IMR-90 (cell line): Measurements from ENCODE around the gene FOXO1. TPM values are rescaled to one million over a fixed set of nuclear protein-coding genes. Genes with fewer than 3 reads are reported as not detected.

Experiments used
- ATAC-seq: fragments of 200-7000 bp; cut with Tn5 transposase; 2 replicates; pipeline ENCODE4 v1.9.1; 2020; ENCODE audit warnings: low read depth, mild to moderate bottlenecking, moderate library complexity
- BruUV-seq: library from RNA; stranded (reverse); fragments of 400-500 nt; replicated peaks from 2 replicates; lab custom pipeline; 2021; lab: Mats Ljungman, UMichigan
- CTCF ChIA-PET: fragments of 300-600 bp; formaldehyde crosslinking; extraction: SDS; loops from one replicate; lab custom pipeline; 2021; ENCODE audit warnings: antibody characterized with exemption; lab: Yijun Ruan, JAX
- POLR2A ChIA-PET: fragments of 300-600 bp; sonication (Branson Sonifier 250); formaldehyde crosslinking; loops from one replicate; lab custom pipeline; 2022; ENCODE audit warnings: antibody characterized with exemption; ENCODE audit not compliant: unreplicated experiment; lab: Charles Lee
- DNase-seq: peaks from one replicate; pipeline ENCODE4 v3.0.0; 2013
- H2AFZ ChIP-seq: replicated peaks from 2 replicates; pipeline ENCODE3; 2013; ENCODE audit warnings: low read length, mild to moderate bottlenecking; ENCODE audit not compliant: poor library complexity
- H2AK5ac ChIP-seq: 2 replicates; pipeline ENCODE4 v1.6.1; 2013; ENCODE audit warnings: low read depth, low read length, inconsistent platforms
- H2AK9ac ChIP-seq: replicated peaks from 2 replicates; pipeline ENCODE3; 2013; ENCODE audit warnings: mild to moderate bottlenecking, low read depth, low read length, moderate library complexity; ENCODE audit not compliant: poor library complexity
- H2BK120ac ChIP-seq: 2 replicates; pipeline ENCODE4 v1.6.1; 2013; ENCODE audit warnings: low read depth, low read length, inconsistent platforms
- H2BK15ac ChIP-seq: 3 replicates; pipeline ENCODE4 v1.6.1; 2013; ENCODE audit warnings: low read depth, low read length, inconsistent platforms
- H2BK20ac ChIP-seq: 2 replicates; pipeline ENCODE4 v1.6.1; 2013; ENCODE audit warnings: low read depth, mild to moderate bottlenecking, inconsistent platforms, low read length, moderate library complexity
- H2BK5ac ChIP-seq: 2 replicates; pipeline ENCODE4 v1.6.1; 2013; ENCODE audit warnings: mild to moderate bottlenecking, low read depth, low read length, inconsistent platforms; ENCODE audit not compliant: poor library complexity, severe bottlenecking
- H3K14ac ChIP-seq: replicated peaks from 2 replicates; pipeline ENCODE4 v1.6.1; 2013; ENCODE audit warnings: low read depth, low read length, inconsistent platforms
- H3K18ac ChIP-seq: 2 replicates; pipeline ENCODE4 v1.6.1; 2013; ENCODE audit warnings: low read depth, low read length, control low read depth
- H3K23ac ChIP-seq: 2 replicates; pipeline ENCODE4 v1.6.1; 2013; ENCODE audit warnings: low read depth, low read length, inconsistent platforms
- H3K27ac ChIP-seq: 2 replicates; pipeline ENCODE4 v1.5.1; 2013; ENCODE audit warnings: mild to moderate bottlenecking, control low read depth, low read length; ENCODE audit not compliant: insufficient read depth
- H3K27me3 ChIP-seq: 2 replicates; pipeline ENCODE4 v1.6.1; 2013; ENCODE audit warnings: low read length; ENCODE audit not compliant: control insufficient read depth, insufficient read depth
- H3K36me3 ChIP-seq: 2 replicates; pipeline ENCODE4 v1.6.1; 2013; ENCODE audit warnings: low read length, mixed read lengths; ENCODE audit not compliant: control insufficient read depth, insufficient read depth
- H3K4ac ChIP-seq: 2 replicates; pipeline ENCODE4 v1.6.1; 2013; ENCODE audit warnings: low read depth, low read length, inconsistent platforms
- H3K4me1 ChIP-seq: 2 replicates; pipeline ENCODE4 v1.6.1; 2013; ENCODE audit warnings: low read length, mixed read lengths; ENCODE audit not compliant: control insufficient read depth, insufficient read depth
- H3K4me2 ChIP-seq: 2 replicates; pipeline ENCODE4 v1.6.1; 2013; ENCODE audit warnings: low read depth, mild to moderate bottlenecking, control low read depth, low read length, moderate library complexity
- H3K4me3 ChIP-seq: 2 replicates; pipeline ENCODE4 v1.5.1; 2013; ENCODE audit warnings: low read depth, mild to moderate bottlenecking, control low read depth, low read length, moderate library complexity; ENCODE audit not compliant: insufficient read depth
- H3K56ac ChIP-seq: 2 replicates; pipeline ENCODE4 v1.6.1; 2013; ENCODE audit warnings: low read length, inconsistent platforms; ENCODE audit not compliant: insufficient read depth; ENCODE audit errors: extremely low read depth
- H3K79me1 ChIP-seq, 2 experiments: 2 replicates each; pipeline ENCODE4 v1.6.1; 2013; ENCODE audit warnings: low read length in 2 of 2, inconsistent platforms in 1 of 2, low read depth in 1 of 2
- H3K9ac ChIP-seq: 2 replicates; pipeline ENCODE4 v1.6.1; 2013; ENCODE audit warnings: low read depth, low read length, control low read depth
- H3K9me1 ChIP-seq: 2 replicates; pipeline ENCODE4 v1.6.1; 2013; ENCODE audit warnings: low read length, inconsistent platforms; ENCODE audit not compliant: insufficient read depth
- H3K9me3 ChIP-seq: 2 replicates; pipeline ENCODE4 v1.6.1; 2013; ENCODE audit warnings: low read length; ENCODE audit not compliant: control insufficient read depth, insufficient read depth
- H4K20me1 ChIP-seq: 2 replicates; pipeline ENCODE4 v1.6.1; 2013; ENCODE audit warnings: low read length, inconsistent platforms; ENCODE audit not compliant: insufficient read depth
- H4K5ac ChIP-seq: 2 replicates; pipeline ENCODE4 v1.6.1; 2013; ENCODE audit warnings: mild to moderate bottlenecking, low read depth, low read length, control low read depth
- H4K8ac ChIP-seq, 2 experiments: 2 replicates each; pipeline ENCODE4 v1.6.1; 2013; ENCODE audit warnings: low read depth in 2 of 2, low read length in 2 of 2, control low read depth in 1 of 2, inconsistent platforms in 1 of 2
- H4K91ac ChIP-seq: 2 replicates; pipeline ENCODE4 v1.6.1; 2013; ENCODE audit warnings: low read depth, low read length, inconsistent platforms; ENCODE audit not compliant: insufficient read depth
- CTCF ChIP-seq: conservative IDR thresholded peaks from 2 replicates; pipeline ENCODE4 v1.5.1; 2012; ENCODE audit warnings: mild to moderate bottlenecking, low read depth, low read length, improper control_type of control experiment
- FOS ChIP-seq: fragments of 150-350 bp; IDR thresholded peaks from 2 replicates; pipeline ENCODE4 v1.6.1; 2016; ENCODE audit warnings: low read depth, low read length
- MXI1 ChIP-seq: IDR thresholded peaks from 2 replicates; pipeline ENCODE4 v1.6.1; 2012; ENCODE audit warnings: low read depth, mild to moderate bottlenecking, low read length, moderate library complexity, borderline replicate concordance
- WGBS, 2 experiments: methylation state at CpG; one replicate each; pipeline versions ENCODE4 v1.1.5 to v1.1.7; 2013; ENCODE audit warnings: missing lambda C conversion rate in 2 of 2; ENCODE audit not compliant: insufficient read length in 1 of 2; ENCODE audit errors: extremely low coverage in 2 of 2; 5-methylcytosine and 5-hydroxymethylcytosine counted together
- dilution Hi-C: fragments of 300-500 bp; cut with HindIII; formaldehyde crosslinking; loops from one replicate; pipeline ENCODE4 v1.14.3; 2018; ENCODE audit warnings: low sequenced_read_pairs; ENCODE audit not compliant: unreplicated experiment
- in situ Hi-C: fragments of 300-500 bp; cut with MboI; formaldehyde crosslinking; loops from 3 replicates; pipeline ENCODE4 v1.14.3; 2019; ENCODE audit warnings: low sequenced_read_pairs, inconsistent platforms, mixed read lengths
- intact Hi-C: fragments of 100-400 bp; cut with micrococcal nuclease; formaldehyde crosslinking; loops from 2 replicates; pipeline ENCODE4 v1.10.0; 2022
- polyA plus RNA-seq, 3 experiments: library from polyadenylated mRNA; depleted of rRNA; stranded (reverse); fragments of >200 nt; gene quantifications; 2 replicates each; pipeline ENCODE4 v1.2.3, GENCODE V29; 2012; ENCODE audit warnings: low replicate concordance in 1 of 3
- total RNA-seq: library from RNA; depleted of rRNA; stranded (reverse); fragments of >200 nt; gene quantifications from 2 replicates; pipeline ENCODE4 v1.2.3, GENCODE V29; 2012

FOXO1 gene
- total and polyA plus RNA-seq, 2 of the 4 experiments (the other 2 are of a cell fraction) = 0.12 to 0.18 TPM

GRCh38 chr13:40599124-40599523 is 67.3 kb downstream of the FOXO1 start:
- no peak overlapping the region for H2BK120ac ChIP-seq
- no peak overlapping the region for H4K8ac ChIP-seq
- no peaks in the 10 kb centered on the region for H3K79me1 ChIP-seq
- no peak overlapping the region for H3K4me2 ChIP-seq
- H2AFZ ChIP-seq = no peak overlapping the region
- H3K9me1 ChIP-seq = no peaks in the 10 kb centered on the region
- no peak overlapping the region for H2BK5ac ChIP-seq
- no peak overlapping the region for H4K5ac ChIP-seq
- H3K4me3 ChIP-seq = no peak overlapping the region
- H2AK9ac ChIP-seq = no peak overlapping the region
- H2BK20ac ChIP-seq = no peak overlapping the region
- in situ Hi-C loops = no loop called here
- ATAC-seq (no peak), DNase-seq (no peak)
- intact Hi-C loops = no loop called here
- H2BK15ac ChIP-seq = no peak overlapping the region
- no peaks in the 10 kb centered on the region for H3K36me3 ChIP-seq
- no peaks in the 10 kb centered on the region for H3K9me3 ChIP-seq
- no TSS peak for BruUV-seq
- no peaks in the 10 kb centered on the region; the same call in 1 of the 2 replicates for H3K27me3 ChIP-seq
- POLR2A ChIA-PET = no interaction called here
- no peak overlapping the region for H3K56ac ChIP-seq
- TF ChIP-seq CTCF (no peak), MXI1 (no peak), FOS (no peak)
- H3K27ac ChIP-seq = no peak overlapping the region
- 29% methylated on average over 1 of the region's 5 CpGs; no CpG with 5 or more reads in 1 of the 2 experiments for WGBS, 2 experiments
- CTCF ChIA-PET = no interaction called here
- no peak overlapping the region for H3K18ac ChIP-seq
- no peaks in the 10 kb centered on the region for H3K4me1 ChIP-seq
- no peak overlapping the region for H2AK5ac ChIP-seq
- no peaks in the 10 kb centered on the region for H4K20me1 ChIP-seq
- no peak overlapping the region for H3K14ac ChIP-seq
- no peak overlapping the region for H3K9ac ChIP-seq
- H3K4ac ChIP-seq = no peak overlapping the region
- H4K91ac ChIP-seq = no peak overlapping the region
- dilution Hi-C loops = no loop called here
- no peak overlapping the region for H3K23ac ChIP-seq
